ENCODE results near the gene CSRNP3. TPM values are rescaled to one million over a fixed set of nuclear protein-coding genes. Genes with fewer than 3 reads are reported as not detected.

CSRNP3 gene
- total and polyA plus RNA-seq, 4 donors, result 0.18 to 2.2 (median 2.0) TPM

- Histone ChIP-seq H3K27ac (ENCODE audit: low read depth in 1 of 2, low read length in 2 of 2) (no peak overlapping the region), H3K36me3 (ENCODE audit: control insufficient read depth in 4 of 4, insufficient read depth in 3 of 4, low read depth in 1 of 4, low read length in 3 of 4) (no peaks in the 10 kb centered on the region), H3K9ac (ENCODE audit: low read depth in 1 of 2, low read length in 2 of 2) (no peak overlapping the region), H3K9me3 (ENCODE audit: control insufficient read depth in 4 of 4, low read length in 3 of 4) (no peaks in the 10 kb centered on the region), H3K4me1 (ENCODE audit: control insufficient read depth in 4 of 4, insufficient read depth in 4 of 4, low read length in 3 of 4) (no peaks in the 10 kb centered on the region), H3K27me3 (ENCODE audit: control insufficient read depth in 4 of 4, insufficient read depth in 4 of 4, low read length in 3 of 4) (no peaks in the 10 kb centered on the region), H3K4me3 (ENCODE audit: low read depth in 1 of 3, low read length in 3 of 3) (no peak overlapping the region)
- TF ChIP-seq EGR1 (IDR thresholded peaks at IDR 0.05; ENCODE audit: low read depth in 2 of 2), result no peak
- TF ChIP-seq, protein P1, sequence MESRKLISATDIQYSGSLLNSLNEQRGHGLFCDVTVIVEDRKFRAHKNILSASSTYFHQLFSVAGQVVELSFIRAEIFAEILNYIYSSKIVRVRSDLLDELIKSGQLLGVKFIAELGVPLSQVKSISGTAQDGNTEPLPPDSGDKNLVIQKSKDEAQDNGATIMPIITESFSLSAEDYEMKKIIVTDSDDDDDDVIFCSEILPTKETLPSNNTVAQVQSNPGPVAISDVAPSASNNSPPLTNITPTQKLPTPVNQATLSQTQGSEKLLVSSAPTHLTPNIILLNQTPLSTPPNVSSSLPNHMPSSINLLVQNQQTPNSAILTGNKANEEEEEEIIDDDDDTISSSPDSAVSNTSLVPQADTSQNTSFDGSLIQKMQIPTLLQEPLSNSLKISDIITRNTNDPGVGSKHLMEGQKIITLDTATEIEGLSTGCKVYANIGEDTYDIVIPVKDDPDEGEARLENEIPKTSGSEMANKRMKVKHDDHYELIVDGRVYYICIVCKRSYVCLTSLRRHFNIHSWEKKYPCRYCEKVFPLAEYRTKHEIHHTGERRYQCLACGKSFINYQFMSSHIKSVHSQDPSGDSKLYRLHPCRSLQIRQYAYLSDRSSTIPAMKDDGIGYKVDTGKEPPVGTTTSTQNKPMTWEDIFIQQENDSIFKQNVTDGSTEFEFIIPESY (IDR thresholded peaks at IDR 0.05), result no peak
- no peak for TF ChIP-seq REST (IDR thresholded peaks at IDR 0.05)
- TF ChIP-seq SP1 (IDR thresholded peaks at IDR 0.05), result no peak
- TF ChIP-seq HNF4A (conservative IDR thresholded peaks at IDR 0.05), result no peak
- no peak for TF ChIP-seq TAF1 (conservative IDR thresholded peaks at IDR 0.05)
- no peak for TF ChIP-seq NR2F2 (IDR thresholded peaks at IDR 0.05)
- TF ChIP-seq, protein P2, sequence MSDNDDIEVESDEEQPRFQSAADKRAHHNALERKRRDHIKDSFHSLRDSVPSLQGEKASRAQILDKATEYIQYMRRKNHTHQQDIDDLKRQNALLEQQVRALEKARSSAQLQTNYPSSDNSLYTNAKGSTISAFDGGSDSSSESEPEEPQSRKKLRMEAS (IDR thresholded peaks at IDR 0.05), result no peak
- TF ChIP-seq, protein P3, sequence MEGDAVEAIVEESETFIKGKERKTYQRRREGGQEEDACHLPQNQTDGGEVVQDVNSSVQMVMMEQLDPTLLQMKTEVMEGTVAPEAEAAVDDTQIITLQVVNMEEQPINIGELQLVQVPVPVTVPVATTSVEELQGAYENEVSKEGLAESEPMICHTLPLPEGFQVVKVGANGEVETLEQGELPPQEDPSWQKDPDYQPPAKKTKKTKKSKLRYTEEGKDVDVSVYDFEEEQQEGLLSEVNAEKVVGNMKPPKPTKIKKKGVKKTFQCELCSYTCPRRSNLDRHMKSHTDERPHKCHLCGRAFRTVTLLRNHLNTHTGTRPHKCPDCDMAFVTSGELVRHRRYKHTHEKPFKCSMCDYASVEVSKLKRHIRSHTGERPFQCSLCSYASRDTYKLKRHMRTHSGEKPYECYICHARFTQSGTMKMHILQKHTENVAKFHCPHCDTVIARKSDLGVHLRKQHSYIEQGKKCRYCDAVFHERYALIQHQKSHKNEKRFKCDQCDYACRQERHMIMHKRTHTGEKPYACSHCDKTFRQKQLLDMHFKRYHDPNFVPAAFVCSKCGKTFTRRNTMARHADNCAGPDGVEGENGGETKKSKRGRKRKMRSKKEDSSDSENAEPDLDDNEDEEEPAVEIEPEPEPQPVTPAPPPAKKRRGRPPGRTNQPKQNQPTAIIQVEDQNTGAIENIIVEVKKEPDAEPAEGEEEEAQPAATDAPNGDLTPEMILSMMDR (IDR thresholded peaks at IDR 0.05; ENCODE audit: low read depth, low read length, missing input control), result no peak
- no peak for TF ChIP-seq HNF4G (IDR thresholded peaks at IDR 0.05)
- TF ChIP-seq GABPA (IDR thresholded peaks at IDR 0.05 in 1 of 2, conservative IDR thresholded peaks at IDR 0.05 in 1 of 2), result no peak
- no peak for TF ChIP-seq FOXA2 (IDR thresholded peaks at IDR 0.05)
- TF ChIP-seq RAD21 (IDR thresholded peaks at IDR 0.05), result no peak
- no peak for TF ChIP-seq ATF3 (IDR thresholded peaks at IDR 0.05)
- no peak for TF ChIP-seq RXRA (IDR thresholded peaks at IDR 0.05)
- 79% methylated on average over 1 of the region's 1 CpG for WGBS
- DNase-seq (ENCODE audit: low spot score), result no peak
Measured at GRCh38 chr2:165533331-165533730, 63.8 kb downstream of the CSRNP3 start.

DNA sequence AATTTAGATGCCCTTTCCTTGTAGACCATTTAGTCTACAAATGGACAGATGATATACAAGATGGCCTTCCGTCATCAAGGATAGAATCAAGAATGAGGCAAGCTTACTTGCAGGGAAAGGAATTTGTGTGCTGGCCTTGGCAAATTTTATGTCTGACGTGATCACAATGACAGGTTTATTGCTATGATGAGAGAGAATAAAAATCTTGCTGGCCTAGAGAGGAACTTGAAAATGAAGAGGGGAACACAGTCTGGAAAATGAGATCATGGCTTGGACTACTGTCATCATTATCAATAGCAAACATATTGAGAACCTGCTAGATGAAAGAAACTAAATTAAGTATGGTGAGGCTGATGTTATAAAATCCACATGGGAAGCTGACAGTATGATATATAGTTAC, 66.0 kb downstream of the CSRNP3 start:
- Histone ChIP-seq H3K9ac (ENCODE audit: low read depth in 1 of 2, low read length in 2 of 2) (no peak overlapping the region), H3K9me3 (ENCODE audit: control insufficient read depth in 4 of 4, low read length in 3 of 4) (no peaks in the 10 kb centered on the region), H3K36me3 (ENCODE audit: control insufficient read depth in 4 of 4, insufficient read depth in 3 of 4, low read depth in 1 of 4, low read length in 3 of 4) (no peaks in the 10 kb centered on the region), H3K4me1 (ENCODE audit: control insufficient read depth in 4 of 4, insufficient read depth in 4 of 4, low read length in 3 of 4) (no peaks in the 10 kb centered on the region), H3K27me3 (ENCODE audit: control insufficient read depth in 4 of 4, insufficient read depth in 4 of 4, low read length in 3 of 4) (no peaks in the 10 kb centered on the region), H3K4me3 (ENCODE audit: low read depth in 1 of 3, low read length in 3 of 3) (no peak overlapping the region), H3K27ac (ENCODE audit: low read depth in 1 of 2, low read length in 2 of 2) (no peak overlapping the region)
- DNase-seq (ENCODE audit: low spot score), result no peak
- 89% methylated on average over 2 of the region's 2 CpGs for WGBS
- TF ChIP-seq RAD21 (IDR thresholded peaks at IDR 0.05), result no peak

Data from liver (tissue), 9 donors.